SK-N-SH treated with all-trans-retinoic acid at 6 μM for 48 hours (cell line): Measurements from ENCODE around the gene SERP2.

Experiments
- ARNTL ChIP-seq: fragments of 450-650 bp; formaldehyde crosslinking; IDR thresholded peaks from 2 replicates; pipeline ENCODE4 v1.5.0; 2020; ENCODE audit warnings: low read depth, mild to moderate bottlenecking, moderate library complexity, borderline replicate concordance
- ESRRG ChIP-seq: fragments of 250-450 bp; sonication (Bioruptor Pico); IDR thresholded peaks from 2 replicates; pipeline ENCODE4 v1.6.1; 2021; ENCODE audit warnings: mild to moderate bottlenecking
- GLIS3 ChIP-seq: fragments of 250-450 bp; sonication (Bioruptor Pico); IDR thresholded peaks from 2 replicates; pipeline ENCODE4 v1.5.0; 2020; ENCODE audit warnings: mild to moderate bottlenecking, moderate library complexity
- OSR1 ChIP-seq: fragments of 250-450 bp; sonication (Bioruptor Pico); IDR thresholded peaks from 2 replicates; pipeline ENCODE4 v1.8.0; 2022; ENCODE audit warnings: moderate library complexity, mild to moderate bottlenecking, inconsistent platforms
- PPARA ChIP-seq: fragments of 250-450 bp; sonication (Bioruptor Pico); IDR thresholded peaks from 2 replicates; pipeline ENCODE4 v1.5.0; 2020; ENCODE audit warnings: mild to moderate bottlenecking, borderline replicate concordance
- TOX ChIP-seq: fragments of 250-450 bp; sonication (Bioruptor Pico); IDR thresholded peaks from 2 replicates; pipeline ENCODE4 v1.8.0; 2021; ENCODE audit warnings: mild to moderate bottlenecking, moderate library complexity, borderline replicate concordance
- ZFP30 ChIP-seq: fragments of 450-650 bp; formaldehyde crosslinking; IDR thresholded peaks from 2 replicates; pipeline ENCODE4 v1.5.0; 2022; ENCODE audit warnings: mild to moderate bottlenecking, moderate library complexity
- ZNF565 ChIP-seq: fragments of 450-650 bp; formaldehyde crosslinking; conservative IDR thresholded peaks from 2 replicates; pipeline ENCODE4 v1.5.0; 2020; ENCODE audit warnings: low read depth, mild to moderate bottlenecking, moderate library complexity
- ZNF70 ChIP-seq: fragments of 450-650 bp; formaldehyde crosslinking; IDR thresholded peaks from 2 replicates; pipeline ENCODE4 v1.5.0; 2020; ENCODE audit warnings: mild to moderate bottlenecking, moderate library complexity
- ZNF8 ChIP-seq: fragments of 450-650 bp; formaldehyde crosslinking; IDR thresholded peaks from 2 replicates; pipeline ENCODE4 v1.5.0; 2020; ENCODE audit warnings: mild to moderate bottlenecking, moderate library complexity
- TF ChIP-seq, protein P1 (sequence below): fragments of 250-450 bp; sonication (Bioruptor Pico); IDR thresholded peaks from 2 replicates; pipeline ENCODE4 v1.5.1; 2020; ENCODE audit warnings: low read depth, mild to moderate bottlenecking, moderate library complexity
- TF ChIP-seq, protein P2 (sequence below): fragments of 250-450 bp; sonication (Bioruptor Pico); IDR thresholded peaks from 2 replicates; pipeline ENCODE4 v1.8.0; 2020; ENCODE audit warnings: mild to moderate bottlenecking, moderate library complexity, borderline replicate concordance
- TF ChIP-seq, protein P3 (sequence below): fragments of 250-450 bp; sonication (Bioruptor Pico); IDR thresholded peaks from 2 replicates; pipeline ENCODE4 v1.5.1; 2021; ENCODE audit warnings: mild to moderate bottlenecking, moderate library complexity

- TF ChIP-seq OSR1 (CRISPR knock-in tag) (no peak), TOX (no peak), ZNF8 (no peak), GLIS3 (CRISPR knock-in tag) (no peak), ESRRG (CRISPR knock-in tag) (no peak), ZNF565 (CRISPR knock-in tag) (no peak), ZFP30 (CRISPR knock-in tag) (no peak), ZNF70 (no peak), ARNTL (CRISPR knock-in tag) (no peak), PPARA (no peak)
- TF ChIP-seq, protein P1, sequence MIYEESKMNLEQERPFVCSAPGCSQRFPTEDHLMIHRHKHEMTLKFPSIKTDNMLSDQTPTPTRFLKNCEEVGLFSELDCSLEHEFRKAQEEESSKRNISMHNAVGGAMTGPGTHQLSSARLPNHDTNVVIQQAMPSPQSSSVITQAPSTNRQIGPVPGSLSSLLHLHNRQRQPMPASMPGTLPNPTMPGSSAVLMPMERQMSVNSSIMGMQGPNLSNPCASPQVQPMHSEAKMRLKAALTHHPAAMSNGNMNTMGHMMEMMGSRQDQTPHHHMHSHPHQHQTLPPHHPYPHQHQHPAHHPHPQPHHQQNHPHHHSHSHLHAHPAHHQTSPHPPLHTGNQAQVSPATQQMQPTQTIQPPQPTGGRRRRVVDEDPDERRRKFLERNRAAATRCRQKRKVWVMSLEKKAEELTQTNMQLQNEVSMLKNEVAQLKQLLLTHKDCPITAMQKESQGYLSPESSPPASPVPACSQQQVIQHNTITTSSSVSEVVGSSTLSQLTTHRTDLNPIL (CRISPR knock-in tag), result no peak
- TF ChIP-seq, protein P2, sequence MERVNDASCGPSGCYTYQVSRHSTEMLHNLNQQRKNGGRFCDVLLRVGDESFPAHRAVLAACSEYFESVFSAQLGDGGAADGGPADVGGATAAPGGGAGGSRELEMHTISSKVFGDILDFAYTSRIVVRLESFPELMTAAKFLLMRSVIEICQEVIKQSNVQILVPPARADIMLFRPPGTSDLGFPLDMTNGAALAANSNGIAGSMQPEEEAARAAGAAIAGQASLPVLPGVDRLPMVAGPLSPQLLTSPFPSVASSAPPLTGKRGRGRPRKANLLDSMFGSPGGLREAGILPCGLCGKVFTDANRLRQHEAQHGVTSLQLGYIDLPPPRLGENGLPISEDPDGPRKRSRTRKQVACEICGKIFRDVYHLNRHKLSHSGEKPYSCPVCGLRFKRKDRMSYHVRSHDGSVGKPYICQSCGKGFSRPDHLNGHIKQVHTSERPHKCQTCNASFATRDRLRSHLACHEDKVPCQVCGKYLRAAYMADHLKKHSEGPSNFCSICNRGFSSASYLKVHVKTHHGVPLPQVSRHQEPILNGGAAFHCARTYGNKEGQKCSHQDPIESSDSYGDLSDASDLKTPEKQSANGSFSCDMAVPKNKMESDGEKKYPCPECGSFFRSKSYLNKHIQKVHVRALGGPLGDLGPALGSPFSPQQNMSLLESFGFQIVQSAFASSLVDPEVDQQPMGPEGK (CRISPR knock-in tag), result no peak
- TF ChIP-seq, protein P3, sequence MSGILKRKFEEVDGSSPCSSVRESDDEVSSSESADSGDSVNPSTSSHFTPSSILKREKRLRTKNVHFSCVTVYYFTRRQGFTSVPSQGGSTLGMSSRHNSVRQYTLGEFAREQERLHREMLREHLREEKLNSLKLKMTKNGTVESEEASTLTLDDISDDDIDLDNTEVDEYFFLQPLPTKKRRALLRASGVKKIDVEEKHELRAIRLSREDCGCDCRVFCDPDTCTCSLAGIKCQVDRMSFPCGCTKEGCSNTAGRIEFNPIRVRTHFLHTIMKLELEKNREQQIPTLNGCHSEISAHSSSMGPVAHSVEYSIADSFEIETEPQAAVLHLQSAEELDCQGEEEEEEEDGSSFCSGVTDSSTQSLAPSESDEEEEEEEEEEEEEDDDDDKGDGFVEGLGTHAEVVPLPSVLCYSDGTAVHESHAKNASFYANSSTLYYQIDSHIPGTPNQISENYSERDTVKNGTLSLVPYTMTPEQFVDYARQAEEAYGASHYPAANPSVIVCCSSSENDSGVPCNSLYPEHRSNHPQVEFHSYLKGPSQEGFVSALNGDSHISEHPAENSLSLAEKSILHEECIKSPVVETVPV (CRISPR knock-in tag), result no peak
These were observed 21.0 kb upstream of the SERP2 start for GRCh38 chr13:44352671-44353070.
